HL-60 (cell line): ENCODE measurements around the gene PWP1.

Experiments used
- CTCF ChIP-seq: IDR thresholded peaks from one replicate; pipeline ENCODE4 v1.5.1; 2011; ENCODE audit warnings: low read length, control low read depth, inconsistent platforms; ENCODE audit not compliant: insufficient read depth
- GABPA ChIP-seq: IDR thresholded peaks from 2 replicates; pipeline ENCODE4 v1.6.1; 2012; ENCODE audit warnings: low read depth
- POLR2AphosphoS5 ChIP-seq: IDR thresholded peaks from 2 replicates; pipeline ENCODE4 v1.6.1; 2012; ENCODE audit warnings: low read depth
- TF ChIP-seq, protein P1 (sequence below): IDR thresholded peaks from 2 replicates; pipeline ENCODE4 v1.6.1; 2012; ENCODE audit warnings: low read depth; ENCODE audit not compliant: insufficient replicate concordance

DNA sequence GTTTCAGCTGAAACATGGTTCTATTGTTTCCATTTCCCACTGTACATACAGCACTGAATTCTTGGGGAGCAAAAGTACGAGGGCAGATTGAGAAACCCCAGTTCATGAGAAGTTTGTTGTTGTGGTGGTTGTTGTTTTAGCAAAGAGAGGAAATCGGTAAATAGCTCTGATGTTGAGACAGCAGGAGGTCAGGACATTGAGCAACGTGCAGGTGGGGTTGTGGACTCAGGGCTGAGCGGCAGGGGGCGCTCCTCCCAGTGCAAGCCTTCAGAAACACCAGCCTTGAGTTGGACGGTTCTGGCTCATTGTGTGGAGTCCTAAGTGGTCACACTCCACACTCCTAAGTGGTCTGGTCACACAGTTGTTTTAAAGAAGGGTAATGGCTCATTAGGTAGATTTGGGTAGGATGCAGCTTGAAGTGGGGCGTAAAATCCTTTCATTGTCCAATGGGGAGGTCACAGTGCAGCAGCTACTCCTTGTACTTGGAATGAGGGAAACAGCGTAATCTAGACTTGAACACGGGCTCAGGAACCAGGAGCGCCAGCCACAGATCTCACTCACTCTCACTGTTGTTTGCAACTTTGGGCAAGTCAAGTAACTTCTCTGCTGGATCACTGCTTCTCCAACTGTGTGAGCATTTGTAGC lies 14.5 kb upstream of the PWP1 start:
- TF ChIP-seq CTCF, result peak; percentile 58
- no peak for TF ChIP-seq POLR2AphosphoS5
- TF ChIP-seq, protein P1, sequence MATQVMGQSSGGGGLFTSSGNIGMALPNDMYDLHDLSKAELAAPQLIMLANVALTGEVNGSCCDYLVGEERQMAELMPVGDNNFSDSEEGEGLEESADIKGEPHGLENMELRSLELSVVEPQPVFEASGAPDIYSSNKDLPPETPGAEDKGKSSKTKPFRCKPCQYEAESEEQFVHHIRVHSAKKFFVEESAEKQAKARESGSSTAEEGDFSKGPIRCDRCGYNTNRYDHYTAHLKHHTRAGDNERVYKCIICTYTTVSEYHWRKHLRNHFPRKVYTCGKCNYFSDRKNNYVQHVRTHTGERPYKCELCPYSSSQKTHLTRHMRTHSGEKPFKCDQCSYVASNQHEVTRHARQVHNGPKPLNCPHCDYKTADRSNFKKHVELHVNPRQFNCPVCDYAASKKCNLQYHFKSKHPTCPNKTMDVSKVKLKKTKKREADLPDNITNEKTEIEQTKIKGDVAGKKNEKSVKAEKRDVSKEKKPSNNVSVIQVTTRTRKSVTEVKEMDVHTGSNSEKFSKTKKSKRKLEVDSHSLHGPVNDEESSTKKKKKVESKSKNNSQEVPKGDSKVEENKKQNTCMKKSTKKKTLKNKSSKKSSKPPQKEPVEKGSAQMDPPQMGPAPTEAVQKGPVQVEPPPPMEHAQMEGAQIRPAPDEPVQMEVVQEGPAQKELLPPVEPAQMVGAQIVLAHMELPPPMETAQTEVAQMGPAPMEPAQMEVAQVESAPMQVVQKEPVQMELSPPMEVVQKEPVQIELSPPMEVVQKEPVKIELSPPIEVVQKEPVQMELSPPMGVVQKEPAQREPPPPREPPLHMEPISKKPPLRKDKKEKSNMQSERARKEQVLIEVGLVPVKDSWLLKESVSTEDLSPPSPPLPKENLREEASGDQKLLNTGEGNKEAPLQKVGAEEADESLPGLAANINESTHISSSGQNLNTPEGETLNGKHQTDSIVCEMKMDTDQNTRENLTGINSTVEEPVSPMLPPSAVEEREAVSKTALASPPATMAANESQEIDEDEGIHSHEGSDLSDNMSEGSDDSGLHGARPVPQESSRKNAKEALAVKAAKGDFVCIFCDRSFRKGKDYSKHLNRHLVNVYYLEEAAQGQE, result no peak
- TF ChIP-seq GABPA, result no peak
